Fibroblast of villous mesenchyme (primary cell): ENCODE results near the gene GLTP. TPM values are rescaled to one million over a fixed set of nuclear protein-coding genes. Genes with fewer than 3 reads are reported as not detected.

Experiments
- DNase-seq: peaks from one replicate; pipeline ENCODE4 v3.0.0-alpha.2; 2010; ENCODE audit warnings: low read depth
- H3K4me3 ChIP-seq: 2 replicates; pipeline ENCODE4 v1.5.1; 2011; ENCODE audit warnings: low read depth, mild to moderate bottlenecking, low read length
- CTCF ChIP-seq: IDR thresholded peaks from 2 replicates; pipeline ENCODE4 v1.5.1; 2012; ENCODE audit warnings: low read depth, mild to moderate bottlenecking, low read length; ENCODE audit not compliant: insufficient read depth
- total RNA-seq: library from RNA; depleted of rRNA; stranded (reverse); fragments of >200 nt; gene quantifications from 2 replicates; pipeline ENCODE4 v1.2.3, GENCODE V29; 2012

GLTP gene
- total RNA-seq, 1 donor, result 52.2 TPM

- DNase-seq, result no peak
- H3K4me3 ChIP-seq, result no peak overlapping the region
- TF ChIP-seq CTCF, result no peak
Observed at GRCh38 chr12:109829667-109830066, 50.7 kb downstream of the GLTP start.

GRCh38 chr12:109828754-109829511 is 51.4 kb downstream of the GLTP start:
- no peak for TF ChIP-seq CTCF
- no peak for DNase-seq
- no peak overlapping the region for H3K4me3 ChIP-seq

GRCh38 chr12:109827566-109828550 is 52.5 kb downstream of the GLTP start:
- DNase-seq, result peak; percentile 4
- TF ChIP-seq CTCF, result no peak
- no peak overlapping the region for H3K4me3 ChIP-seq

GRCh38 chr12:109827080-109827479 is 53.3 kb downstream of the GLTP start:
- no peak for TF ChIP-seq CTCF
- no peak overlapping the region for H3K4me3 ChIP-seq
- no peak for DNase-seq

GRCh38 chr12:109824731-109825130 is 55.6 kb downstream of the GLTP start:
- TF ChIP-seq CTCF, result no peak
- no peak overlapping the region for H3K4me3 ChIP-seq
- no peak for DNase-seq

GRCh38 chr12:109822951-109823411 is 57.4 kb downstream of the GLTP start:
- no peak overlapping the region for H3K4me3 ChIP-seq
- no peak for TF ChIP-seq CTCF
- DNase-seq, result no peak
